ENCODE measurements around the gene TNIK. TPM values are rescaled to one million over a fixed set of nuclear protein-coding genes. Genes with fewer than 3 reads are reported as not detected.
"Not testable (repeated sequence)": the region's sequence is repeated elsewhere in the genome, so short reads cannot be mapped to it uniquely, and the experiment has no call there.

Gene TNIK
- total RNA-seq, 1 donor from 2014 or later: 33.9 TPM

- peak; percentile 68 for DNase-seq (ENCODE audit: low spot score)
Measured at GRCh38 chr3:171446801-171447578, 13.2 kb downstream of the TNIK start.

- no peak for DNase-seq (ENCODE audit: low spot score)
Measured at GRCh38 chr3:171446301-171446700, 13.9 kb downstream of the TNIK start.

- DNase-seq (ENCODE audit: low spot score): no peak
Measured at GRCh38 chr3:171445620-171446204, 14.5 kb downstream of the TNIK start.

GRCh38 chr3:171444001-171444690 is 16.1 kb downstream of the TNIK start:
- DNase-seq (ENCODE audit: low spot score): no peak

GRCh38 chr3:171443211-171443957 is 16.8 kb downstream of the TNIK start:
- no peak for DNase-seq (ENCODE audit: low spot score)

- DNase-seq (ENCODE audit: low spot score): no peak
Measured at GRCh38 chr3:171442184-171442583, 18.0 kb downstream of the TNIK start.

- no peak for DNase-seq (ENCODE audit: low spot score)
Measured at GRCh38 chr3:171441381-171441780, 18.8 kb downstream of the TNIK start.

- DNase-seq (ENCODE audit: low spot score): no peak
Measured at GRCh38 chr3:171439996-171440395, 20.2 kb downstream of the TNIK start.

GRCh38 chr3:171437115-171437756 is 23.0 kb downstream of the TNIK start:
- DNase-seq (ENCODE audit: low spot score): no peak

GRCh38 chr3:171436380-171436779 is 23.8 kb downstream of the TNIK start:
- no peak for DNase-seq (ENCODE audit: low spot score)

- DNase-seq (ENCODE audit: low spot score): no peak
Measured at GRCh38 chr3:171435757-171436156, 24.4 kb downstream of the TNIK start.

- DNase-seq (ENCODE audit: low spot score): no peak
Measured at GRCh38 chr3:171435143-171435542, 25.1 kb downstream of the TNIK start.

- DNase-seq (ENCODE audit: low spot score): no peak
Measured at GRCh38 chr3:171432548-171432947, 27.7 kb downstream of the TNIK start.

- no peak for DNase-seq (ENCODE audit: low spot score)
Measured at GRCh38 chr3:171431550-171431949, 28.7 kb downstream of the TNIK start.

GRCh38 chr3:171430530-171430929 is 29.7 kb downstream of the TNIK start:
- no peak for DNase-seq (ENCODE audit: low spot score)

- no peak for DNase-seq (ENCODE audit: low spot score)
Measured at GRCh38 chr3:171429635-171430034, 30.6 kb downstream of the TNIK start.

- DNase-seq (ENCODE audit: low spot score): no peak
Measured at GRCh38 chr3:171428892-171429291, 31.3 kb downstream of the TNIK start.

- no peak for DNase-seq (ENCODE audit: low spot score)
Measured at GRCh38 chr3:171428321-171428787, 31.9 kb downstream of the TNIK start.

GRCh38 chr3:171427771-171428320 is 32.4 kb downstream of the TNIK start:
- no peak for DNase-seq (ENCODE audit: low spot score)

GRCh38 chr3:171424063-171424462 is 36.1 kb downstream of the TNIK start:
- not testable (repeated sequence) for DNase-seq (ENCODE audit: low spot score)

GRCh38 chr3:171422855-171423254 is 37.4 kb downstream of the TNIK start:
- not testable (repeated sequence) for DNase-seq (ENCODE audit: low spot score)
